LoVo (cell line): Measurements from ENCODE around the gene PRKN.
A peak's percentile ranks its signal among the peaks of the same experiment; 100 is the strongest.

Experiments
- DNase-seq: peaks from one replicate; pipeline ENCODE4 v3.0.0-alpha.2; 2016; ENCODE audit warnings: low spot score

The PRKN gene

GRCh38 chr6:161376367-161376766 lies 1351.2 kb downstream of the PRKN start:
- no peak for DNase-seq

GRCh38 chr6:161374971-161375873 lies 1352.3 kb downstream of the PRKN start:
- no peak for DNase-seq

- peak; percentile 44 for DNase-seq
Measured at GRCh38 chr6:161373905-161374451, 1353.6 kb downstream of the PRKN start.

GRCh38 chr6:161372422-161372793 lies 1355.2 kb downstream of the PRKN start:
- DNase-seq = no peak

- DNase-seq = peak; percentile 55
Measured at GRCh38 chr6:161370880-161371279, 1356.7 kb downstream of the PRKN start.

- peak; percentile 34 for DNase-seq
Measured at GRCh38 chr6:161369339-161369738, 1358.2 kb downstream of the PRKN start.

- DNase-seq = no peak
Measured at GRCh38 chr6:161368514-161368913, 1359.1 kb downstream of the PRKN start.

- DNase-seq = peak; percentile 58
Measured at GRCh38 chr6:161367472-161367871, 1360.1 kb downstream of the PRKN start.

- no peak for DNase-seq
Measured at GRCh38 chr6:161366301-161366923, 1361.2 kb downstream of the PRKN start.

GRCh38 chr6:161365633-161366032 lies 1361.9 kb downstream of the PRKN start:
- no peak for DNase-seq

GRCh38 chr6:161363286-161363685 lies 1364.3 kb downstream of the PRKN start:
- no peak for DNase-seq

- DNase-seq = no peak
Measured at GRCh38 chr6:161362266-161362665, 1365.3 kb downstream of the PRKN start.

GRCh38 chr6:161361529-161361928 lies 1366.0 kb downstream of the PRKN start:
- no peak for DNase-seq

GRCh38 chr6:161360520-161360919 lies 1367.0 kb downstream of the PRKN start:
- no peak for DNase-seq

- DNase-seq = no peak
Measured at GRCh38 chr6:161359618-161359945, 1368.0 kb downstream of the PRKN start.

GRCh38 chr6:161356167-161356854 lies 1371.3 kb downstream of the PRKN start:
- DNase-seq = no peak

GRCh38 chr6:161355696-161356095 lies 1371.9 kb downstream of the PRKN start:
- DNase-seq = no peak

GRCh38 chr6:161354956-161355355 lies 1372.6 kb downstream of the PRKN start:
- no peak for DNase-seq

- DNase-seq = no peak
Measured at GRCh38 chr6:161354276-161354840, 1373.2 kb downstream of the PRKN start.

- no peak for DNase-seq
Measured at GRCh38 chr6:161353208-161353613, 1374.4 kb downstream of the PRKN start.

- DNase-seq = no peak
Measured at GRCh38 chr6:161351858-161352257, 1375.7 kb downstream of the PRKN start.

GRCh38 chr6:161349886-161350285 lies 1377.7 kb downstream of the PRKN start:
- DNase-seq = no peak
